Neural crest cell (in vitro differentiated cells): ENCODE data around the gene TBCD. TPM values are rescaled to one million over a fixed set of nuclear protein-coding genes. Genes with fewer than 3 reads are reported as not detected.
A peak's percentile ranks its signal among the peaks of the same experiment; 100 is the strongest.

Source experiments
- DNase-seq: peaks from one replicate; pipeline ENCODE4 v3.0.0; 2021; ENCODE audit warnings: low read depth, mixed read lengths, low spot score
- H3K27ac Mint-ChIP-seq: one replicate; pipeline ENCODE4 v1.8.0; 2021; ENCODE audit warnings: mild to moderate bottlenecking, mixed read lengths; ENCODE audit not compliant: unreplicated experiment
- H3K27me3 Mint-ChIP-seq: 2 replicates; pipeline ENCODE4 v1.8.0; 2021; ENCODE audit warnings: low read depth, mild to moderate bottlenecking, mixed read lengths
- H3K36me3 Mint-ChIP-seq: 2 replicates; pipeline ENCODE4 v1.8.0; 2021; ENCODE audit warnings: low read depth, mild to moderate bottlenecking, mixed read lengths
- H3K4me1 Mint-ChIP-seq: 2 replicates; pipeline ENCODE4 v1.8.0; 2021; ENCODE audit warnings: mixed read lengths
- H3K4me3 Mint-ChIP-seq: one replicate; pipeline ENCODE4 v1.8.0; 2021; ENCODE audit warnings: mild to moderate bottlenecking, mixed read lengths
- H3K9me3 Mint-ChIP-seq: 2 replicates; pipeline ENCODE4 v1.8.0; 2021; ENCODE audit warnings: mixed read lengths
- total RNA-seq: library from RNA; stranded (reverse); gene quantifications from 2 replicates; pipeline ENCODE4 v1.2.1, GENCODE V29; 2021
- TF ChIP-seq, protein P1 (sequence below): fragments of 200-600 bp; sonication (generic); conservative IDR thresholded peaks from 2 replicates; pipeline ENCODE4 v1.5.0; 2021; ENCODE audit warnings: antibody characterized with exemption, mild to moderate bottlenecking

TBCD gene
- total RNA-seq, 1 donor from 2014 or later: 166 TPM

DNA sequence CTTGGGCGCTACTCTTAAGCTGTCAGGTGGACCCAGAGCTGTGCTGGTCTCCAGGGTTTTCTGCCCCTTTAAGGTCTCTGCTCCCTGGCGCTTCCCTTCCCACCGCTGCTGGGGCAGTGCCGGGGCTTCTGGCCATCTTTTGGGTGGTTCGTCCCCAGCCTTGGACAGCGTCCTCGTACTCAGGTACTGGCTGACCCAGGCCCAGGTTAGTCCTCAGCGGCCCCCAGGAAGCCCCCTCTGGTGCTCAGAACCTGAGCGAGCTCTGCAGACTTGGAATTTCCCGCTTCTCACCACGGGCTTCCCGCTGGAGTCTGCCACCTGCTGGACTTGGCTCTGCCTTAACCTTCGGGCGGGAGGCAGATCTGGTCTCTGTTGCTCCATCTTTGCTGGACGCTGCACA, 182.0 kb downstream of the TBCD start:
- Mint-ChIP-seq H3K4me3 (no peak overlapping the region), H3K4me1 (no peaks in the 10 kb centered on the region), H3K36me3 (peaks cover 5% of the 10 kb centered on the region), H3K27ac (no peak overlapping the region), H3K27me3 (no peaks in the 10 kb centered on the region), H3K9me3 (no peaks in the 10 kb centered on the region)
- no peak for DNase-seq
- TF ChIP-seq, protein P1, sequence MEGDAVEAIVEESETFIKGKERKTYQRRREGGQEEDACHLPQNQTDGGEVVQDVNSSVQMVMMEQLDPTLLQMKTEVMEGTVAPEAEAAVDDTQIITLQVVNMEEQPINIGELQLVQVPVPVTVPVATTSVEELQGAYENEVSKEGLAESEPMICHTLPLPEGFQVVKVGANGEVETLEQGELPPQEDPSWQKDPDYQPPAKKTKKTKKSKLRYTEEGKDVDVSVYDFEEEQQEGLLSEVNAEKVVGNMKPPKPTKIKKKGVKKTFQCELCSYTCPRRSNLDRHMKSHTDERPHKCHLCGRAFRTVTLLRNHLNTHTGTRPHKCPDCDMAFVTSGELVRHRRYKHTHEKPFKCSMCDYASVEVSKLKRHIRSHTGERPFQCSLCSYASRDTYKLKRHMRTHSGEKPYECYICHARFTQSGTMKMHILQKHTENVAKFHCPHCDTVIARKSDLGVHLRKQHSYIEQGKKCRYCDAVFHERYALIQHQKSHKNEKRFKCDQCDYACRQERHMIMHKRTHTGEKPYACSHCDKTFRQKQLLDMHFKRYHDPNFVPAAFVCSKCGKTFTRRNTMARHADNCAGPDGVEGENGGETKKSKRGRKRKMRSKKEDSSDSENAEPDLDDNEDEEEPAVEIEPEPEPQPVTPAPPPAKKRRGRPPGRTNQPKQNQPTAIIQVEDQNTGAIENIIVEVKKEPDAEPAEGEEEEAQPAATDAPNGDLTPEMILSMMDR: no peak

DNA sequence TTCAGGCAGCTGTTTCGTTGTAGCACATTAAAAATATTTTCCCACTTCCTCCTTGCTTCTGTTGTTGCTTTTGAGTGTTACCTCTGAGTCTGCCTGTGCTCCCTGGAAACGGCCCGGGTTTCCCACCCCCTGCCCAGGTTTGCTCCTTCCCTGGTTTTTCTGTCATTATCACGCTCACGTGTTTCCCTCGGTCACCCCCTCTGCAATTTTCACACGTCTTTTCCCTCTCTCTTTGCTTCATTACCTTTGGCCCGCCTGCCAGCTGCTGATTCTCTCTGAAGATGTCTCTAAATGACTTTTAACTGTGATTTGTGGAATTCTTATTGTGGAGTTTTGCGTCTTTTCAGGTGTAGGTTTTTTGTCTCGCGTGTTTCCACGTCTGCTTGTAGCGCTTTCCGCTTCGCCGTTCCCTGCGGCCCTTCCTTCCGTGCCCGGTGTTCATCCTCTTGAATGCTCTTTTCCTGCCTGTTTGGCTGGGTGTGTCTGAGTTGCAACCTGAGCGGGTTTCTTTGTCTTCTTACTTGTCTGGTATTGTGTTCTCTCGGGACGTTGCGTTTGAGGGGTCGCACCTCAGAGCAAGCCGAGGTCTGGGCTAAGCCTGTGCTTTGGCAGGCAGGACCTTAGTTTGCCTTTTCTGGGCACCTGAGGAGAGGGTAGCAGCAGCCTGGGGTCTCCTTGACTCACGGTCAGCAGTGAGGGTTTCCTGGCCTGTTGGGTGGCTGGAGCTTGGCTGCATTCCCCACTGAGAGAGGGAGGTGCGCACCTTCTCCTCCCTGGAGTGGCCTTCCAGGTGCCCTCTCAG, 184.3 kb downstream of the TBCD start:
- H3K36me3 Mint-ChIP-seq: peaks cover 3% of the 10 kb centered on the region
- peak overlapping the region; percentile 32 for H3K27ac Mint-ChIP-seq
- TF ChIP-seq, protein P1: no peak
- no peak overlapping the region for H3K4me3 Mint-ChIP-seq
- no peaks in the 10 kb centered on the region for H3K9me3 Mint-ChIP-seq
- no peaks in the 10 kb centered on the region for H3K4me1 Mint-ChIP-seq
- no peak for DNase-seq
- H3K27me3 Mint-ChIP-seq: no peaks in the 10 kb centered on the region

DNA sequence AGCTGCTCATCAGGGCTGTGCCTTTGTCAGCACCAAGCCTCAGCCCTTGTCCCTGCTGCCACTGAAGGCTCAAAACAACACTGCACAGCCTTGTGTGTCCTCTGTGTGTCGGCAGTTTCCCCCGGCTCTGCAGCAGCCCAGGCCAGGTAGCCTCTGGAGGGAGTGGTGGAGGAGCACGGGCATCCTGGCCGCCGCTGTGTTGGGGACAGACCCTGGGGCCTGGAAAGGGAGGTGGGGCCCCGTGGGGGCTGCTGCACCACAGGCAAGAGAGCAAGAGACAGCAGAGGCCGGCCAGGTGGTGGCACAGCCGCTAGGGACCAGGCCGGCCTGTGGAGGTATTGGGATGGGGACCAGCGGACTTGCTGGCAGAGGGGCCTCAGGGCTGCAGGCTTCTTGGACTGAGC, 184.9 kb downstream of the TBCD start:
- no peak for DNase-seq
- no peaks in the 10 kb centered on the region for H3K4me1 Mint-ChIP-seq
- H3K9me3 Mint-ChIP-seq: no peaks in the 10 kb centered on the region
- TF ChIP-seq, protein P1: no peak
- no peak overlapping the region for H3K27ac Mint-ChIP-seq
- no peaks in the 10 kb centered on the region for H3K27me3 Mint-ChIP-seq
- no peak overlapping the region for H3K4me3 Mint-ChIP-seq
- peaks cover 3% of the 10 kb centered on the region for H3K36me3 Mint-ChIP-seq

DNA sequence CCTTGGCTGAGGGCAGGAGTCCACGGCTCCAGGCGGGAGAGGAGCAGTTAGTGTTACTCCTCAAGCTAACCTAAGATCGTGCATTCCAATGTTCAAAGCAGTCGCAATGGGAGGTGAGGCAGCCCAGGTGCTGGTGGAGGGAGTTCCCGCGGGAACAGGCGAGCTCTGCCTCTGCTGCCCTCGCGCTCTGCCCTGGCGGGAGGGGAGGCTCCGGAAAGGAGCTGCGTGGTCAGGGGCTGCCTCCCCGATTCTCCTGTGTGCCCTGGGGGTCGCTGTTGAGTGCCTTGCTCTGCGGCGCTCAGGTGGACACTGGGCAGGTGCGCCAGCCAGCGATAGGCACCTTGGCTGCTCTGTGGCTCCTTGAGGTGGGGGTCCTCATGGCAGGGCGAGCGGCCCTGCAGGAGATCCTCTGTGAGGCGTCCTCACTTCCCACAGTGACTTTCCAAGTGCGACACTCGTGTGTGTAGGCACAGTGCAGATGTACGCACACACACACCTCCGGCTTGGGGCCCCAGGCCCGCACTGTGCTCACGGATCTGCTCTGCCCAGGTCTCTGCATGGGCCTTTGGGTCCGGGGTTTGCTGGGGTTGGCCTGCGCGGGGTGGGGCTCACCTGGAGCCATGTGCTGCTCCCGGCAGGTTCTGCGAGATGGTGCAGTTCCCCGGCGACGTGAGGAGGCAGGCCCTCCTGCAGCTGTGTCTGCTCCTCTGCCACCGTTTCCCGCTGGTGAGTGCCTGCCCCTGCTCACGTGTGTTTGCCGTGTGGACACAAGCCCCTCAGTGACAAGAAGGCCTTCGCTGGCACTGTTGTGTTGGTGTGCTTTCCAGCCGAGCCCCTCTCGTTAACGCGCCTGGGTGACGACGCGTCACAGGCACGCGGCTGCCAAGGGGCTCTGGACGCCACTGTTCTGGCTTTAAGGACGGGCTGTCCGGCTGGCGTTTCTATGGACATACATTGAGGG, 185.8 kb downstream of the TBCD start:
- DNase-seq: no peak
- Mint-ChIP-seq H3K36me3 (peaks cover 7% of the 10 kb centered on the region), H3K9me3 (no peaks in the 10 kb centered on the region)

DNA sequence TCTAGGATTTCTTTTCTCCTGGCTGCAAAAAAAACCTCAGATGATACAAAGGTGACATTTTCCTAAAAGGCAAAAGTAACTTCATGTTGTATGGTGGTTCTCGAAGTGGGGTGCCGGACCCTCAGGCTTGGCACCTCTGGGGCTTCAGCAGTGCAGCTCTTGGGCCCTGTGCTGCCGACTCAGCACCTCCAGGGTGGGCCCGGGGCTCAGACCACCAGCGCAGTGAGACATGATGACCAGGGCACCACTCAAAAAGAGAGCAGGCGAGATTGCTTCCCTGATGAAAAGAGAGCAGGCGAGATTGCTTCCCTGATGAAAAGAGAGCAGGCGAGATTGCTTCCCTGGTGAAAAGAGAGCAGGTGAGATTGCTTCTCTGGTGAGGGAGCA, 186.6 kb downstream of the TBCD start:
- Mint-ChIP-seq H3K9me3 (no peaks in the 10 kb centered on the region), H3K27me3 (no peaks in the 10 kb centered on the region), H3K4me3 (no peak overlapping the region), H3K36me3 (peaks cover 15% of the 10 kb centered on the region), H3K4me1 (no peaks in the 10 kb centered on the region), H3K27ac (no peak overlapping the region)
- no peak for DNase-seq
- TF ChIP-seq, protein P1: no peak

More for the DNA sequence above, 185.8 kb downstream of the TBCD start:
- Mint-ChIP-seq H3K4me1 (no peaks in the 10 kb centered on the region), H3K27me3 (no peaks in the 10 kb centered on the region), H3K27ac (no peak overlapping the region), H3K4me3 (no peak overlapping the region)
- TF ChIP-seq, protein P1: no peak
